GM12891 (cell line): ENCODE data around the gene LAG3. TPM values are rescaled to one million over a fixed set of nuclear protein-coding genes. Genes with fewer than 3 reads are reported as not detected.

ENCODE experiments used
- DNase-seq: peaks from one replicate; pipeline ENCODE4 v3.0.0; 2011; ENCODE audit warnings: low spot score; ENCODE audit not compliant: insufficient read length
- FAIRE-seq: peaks from 2 replicates; lab custom pipeline; 2011; peaks lifted over from hg19 to GRCh38; lab: Jason Lieb, UNC
- PAX5 ChIP-seq: IDR thresholded peaks from 2 replicates; pipeline ENCODE4 v1.6.1; 2011; ENCODE audit warnings: low read length, moderate library complexity, mild to moderate bottlenecking; ENCODE audit not compliant: insufficient read depth, severe bottlenecking
- POLR2A ChIP-seq: IDR thresholded peaks from 2 replicates; pipeline ENCODE4 v1.6.1; 2011; ENCODE audit warnings: low read depth, low read length, control low read depth
- POLR2AphosphoS5 ChIP-seq: IDR thresholded peaks from 2 replicates; pipeline ENCODE4 v1.6.1; 2011; ENCODE audit warnings: low read depth, low read length, control low read depth
- POU2F2 ChIP-seq: IDR thresholded peaks from 2 replicates; pipeline ENCODE4 v1.6.1; 2011; ENCODE audit warnings: low read depth, mild to moderate bottlenecking, control low read depth, low read length, moderate library complexity
- SPI1 ChIP-seq: IDR thresholded peaks from 2 replicates; pipeline ENCODE4 v1.6.1; 2011; ENCODE audit warnings: low read depth, low read length, control low read depth
- TAF1 ChIP-seq: IDR thresholded peaks from 2 replicates; pipeline ENCODE4 v1.6.1; 2011; ENCODE audit warnings: low read depth, low read length, control low read depth
- polyA plus RNA-seq: library from polyadenylated mRNA; unstranded; fragments of >200 nt; gene quantifications from one replicate; pipeline ENCODE4 v1.2.1, GENCODE V29; 2012; ENCODE audit warnings: low read depth, missing spikeins, inconsistent platforms; ENCODE audit not compliant: missing spikeins

Gene LAG3
- 1.4 TPM for polyA plus RNA-seq

GRCh38 chr12:6772331-6772695 is at the start of gene LAG3:
LAG3 (plus strand) TSS chr12:6772520; CDS start chr12:6772853, 333 bp downstream.
- TF ChIP-seq TAF1 (no peak), SPI1 (peak; percentile 25; the same call in 1 of the 2 replicates), POLR2AphosphoS5 (no peak)
- FAIRE-seq (peak; percentile 87), DNase-seq (no peak)

- FAIRE-seq (peak; percentile 26), DNase-seq (no peak)
- TF ChIP-seq POLR2A, result no peak
- no peak for TF ChIP-seq POLR2AphosphoS5
- no peak for TF ChIP-seq POU2F2
- no peak for TF ChIP-seq TAF1
- TF ChIP-seq PAX5, result no peak
- TF ChIP-seq SPI1, result no peak
Measured at GRCh38 chr12:6722863-6723262, 49.5 kb upstream of the LAG3 start.

GRCh38 chr12:6723607-6724408 is 48.5 kb upstream of the LAG3 start, which contains the start of gene COPS7A:
COPS7A (plus strand) TSS chr12:6724046; CDS start chr12:6724657, 611 bp downstream.
- DNase-seq (peak; percentile 94), FAIRE-seq (peak; percentile 99)
- TF ChIP-seq POLR2AphosphoS5 (peak; percentile 86), SPI1 (peak; percentile 62), POLR2A (peak; percentile 76), PAX5 (no peak), POU2F2 (peak; percentile 64; the same call in 1 of the 2 replicates), TAF1 (peak; percentile 82)

GRCh38 chr12:6724409-6724797 is 47.9 kb upstream of the LAG3 start:
- FAIRE-seq (no peak), DNase-seq (no peak)
- peak; percentile 79 for TF ChIP-seq SPI1
- peak; percentile 2; the same call in 1 of the 2 replicates for TF ChIP-seq POLR2AphosphoS5
- TF ChIP-seq TAF1, result no peak
- TF ChIP-seq POU2F2, result no peak

GRCh38 chr12:6725350-6725749 is 47.0 kb upstream of the LAG3 start:
- FAIRE-seq, result peak; percentile 74
- DNase-seq, result no peak
- TF ChIP-seq TAF1 (no peak), POLR2AphosphoS5 (no peak), POU2F2 (no peak), SPI1 (no peak), POLR2A (no peak), PAX5 (no peak)

GRCh38 chr12:6729186-6729585 is 43.1 kb upstream of the LAG3 start:
- no peak for TF ChIP-seq TAF1
- no peak for TF ChIP-seq PAX5
- TF ChIP-seq POLR2A, result no peak
- TF ChIP-seq POU2F2, result no peak
- TF ChIP-seq POLR2AphosphoS5, result no peak
- TF ChIP-seq SPI1, result no peak
- FAIRE-seq (no peak), DNase-seq (no peak)

GRCh38 chr12:6730169-6730568 is 42.2 kb upstream of the LAG3 start:
- FAIRE-seq (no peak), DNase-seq (no peak)
- TF ChIP-seq POLR2AphosphoS5 (no peak), POLR2A (no peak), POU2F2 (no peak), TAF1 (no peak), PAX5 (no peak), SPI1 (no peak)

- TF ChIP-seq TAF1 (no peak), POLR2A (no peak), PAX5 (no peak), SPI1 (no peak), POLR2AphosphoS5 (no peak), POU2F2 (no peak)
- FAIRE-seq, result no peak
Measured at GRCh38 chr12:6734506-6735387, 37.6 kb upstream of the LAG3 start.

GRCh38 chr12:6735448-6736191 is 36.7 kb upstream of the LAG3 start:
- TF ChIP-seq PAX5 (no peak), TAF1 (no peak), POLR2A (no peak), POLR2AphosphoS5 (no peak), POU2F2 (no peak), SPI1 (no peak)
- peak; percentile 48 for DNase-seq
- FAIRE-seq, result peak; percentile 82

More at GRCh38 chr12:6734506-6735387, 37.6 kb upstream of the LAG3 start:
- no peak for DNase-seq
